Measurements from ENCODE around the gene ARHGEF16. TPM values are rescaled to one million over a fixed set of nuclear protein-coding genes. Genes with fewer than 3 reads are reported as not detected.

ARHGEF16 gene
- total RNA-seq, 1 experiment from 2014 or later, result 10.1 TPM

GRCh38 chr1:3498986-3499385 is 44.5 kb downstream of the ARHGEF16 start:
- no peak for TF ChIP-seq SIN3A (IDR thresholded peaks at IDR 0.05; ENCODE audit: borderline replicate concordance, insufficient read depth, low read depth, low read length)
- TF ChIP-seq TCF7L2 (IDR thresholded peaks at IDR 0.05; ENCODE audit: low read depth, low read length), result no peak
- no peak for TF ChIP-seq REST (IDR thresholded peaks at IDR 0.05; ENCODE audit: insufficient read depth in 1 of 2, low read depth in 2 of 2, low read length in 1 of 2)
- TF ChIP-seq CTCF (IDR thresholded peaks at IDR 0.05), result no peak
- TF ChIP-seq POLR2AphosphoS5 (IDR thresholded peaks at IDR 0.05; ENCODE audit: low read depth, low read length), result no peak
- Histone ChIP-seq H3K4me1 (ENCODE audit: control insufficient read depth, insufficient read depth, low read length) (peaks cover 20% of the 10 kb centered on the region), H3K9me3 (ENCODE audit: control insufficient read depth, insufficient read depth, low read depth, low read length) (no peaks in the 10 kb centered on the region), H3K36me3 (ENCODE audit: control insufficient read depth, insufficient read depth, low read length) (no peaks in the 10 kb centered on the region), H3K27ac (ENCODE audit: low read length) (no peak overlapping the region), H3K27me3 (ENCODE audit: control insufficient read depth, insufficient read depth, low read length) (no peaks in the 10 kb centered on the region), H3K4me3 (ENCODE audit: low read depth in 2 of 2, low read length in 2 of 2) (no peak overlapping the region)
- CTCF ChIA-PET, result no interaction called here
- DNase-seq (ENCODE audit: low read depth, low spot score) (no peak), ATAC-seq (no peak)
- POLR2A ChIA-PET, result no interaction called here
- BruUV-seq (replicated peaks), result no TSS peak
- in situ Hi-C loops (cut with HindIII; ENCODE audit: low pct_unique_long_range_greater_than_20kb, low sequenced_read_pairs) (no loop called here), intact Hi-C loops (cut with micrococcal nuclease; ENCODE audit: unreplicated experiment) (loop anchor here (10.0 kb wide), 1 partner anchor 66 kb away; no protein-coding TSS in a partner anchor)

- intact Hi-C loops (cut with micrococcal nuclease; ENCODE audit: unreplicated experiment), result loop anchor here (10.0 kb wide), 1 partner anchor 65 kb away; no protein-coding TSS in a partner anchor
- POLR2A ChIA-PET, result no interaction called here
- Histone ChIP-seq H3K27me3 (ENCODE audit: control insufficient read depth, insufficient read depth, low read length) (no peaks in the 10 kb centered on the region), H3K27ac (ENCODE audit: low read length) (no peak overlapping the region), H3K4me1 (ENCODE audit: control insufficient read depth, insufficient read depth, low read length) (peaks cover 26% of the 10 kb centered on the region), H3K4me3 (ENCODE audit: low read depth in 2 of 2, low read length in 2 of 2) (no peak overlapping the region), H3K36me3 (ENCODE audit: control insufficient read depth, insufficient read depth, low read length) (no peaks in the 10 kb centered on the region), H3K9me3 (ENCODE audit: control insufficient read depth, insufficient read depth, low read depth, low read length) (no peaks in the 10 kb centered on the region)
- DNase-seq (ENCODE audit: low read depth, low spot score), result no peak
- TF ChIP-seq REST (IDR thresholded peaks at IDR 0.05; ENCODE audit: insufficient read depth in 1 of 2, low read depth in 2 of 2, low read length in 1 of 2) (no peak), TCF7L2 (IDR thresholded peaks at IDR 0.05; ENCODE audit: low read depth, low read length) (no peak), POLR2AphosphoS5 (IDR thresholded peaks at IDR 0.05; ENCODE audit: low read depth, low read length) (no peak)
- CTCF ChIA-PET, result interaction anchor here (1.2 kb wide), 1 partner anchor 46 kb away, joined by 5 read pairs; no protein-coding TSS in a partner anchor
- no peak for ATAC-seq
- in situ Hi-C loops (cut with HindIII; ENCODE audit: low pct_unique_long_range_greater_than_20kb, low sequenced_read_pairs), result no loop called here
- BruUV-seq (replicated peaks), result no TSS peak
Measured at GRCh38 chr1:3499611-3500010, 45.1 kb downstream of the ARHGEF16 start.
